HG03558 (cell line): ENCODE data around the gene SLC6A12.
"Not testable (repeated sequence)": the region's sequence is repeated elsewhere in the genome, so short reads cannot be mapped to it uniquely, and the experiment has no call there.

ENCODE experiments used
- ATAC-seq: cut with Tn5 transposase; IDR thresholded peaks from one replicate; pipeline ENCODE4 v1.9.1; 2021; ENCODE audit warnings: moderate number of reproducible peaks; ENCODE audit not compliant: unreplicated experiment; ENCODE audit errors: extremely low read depth

The SLC6A12 gene

DNA sequence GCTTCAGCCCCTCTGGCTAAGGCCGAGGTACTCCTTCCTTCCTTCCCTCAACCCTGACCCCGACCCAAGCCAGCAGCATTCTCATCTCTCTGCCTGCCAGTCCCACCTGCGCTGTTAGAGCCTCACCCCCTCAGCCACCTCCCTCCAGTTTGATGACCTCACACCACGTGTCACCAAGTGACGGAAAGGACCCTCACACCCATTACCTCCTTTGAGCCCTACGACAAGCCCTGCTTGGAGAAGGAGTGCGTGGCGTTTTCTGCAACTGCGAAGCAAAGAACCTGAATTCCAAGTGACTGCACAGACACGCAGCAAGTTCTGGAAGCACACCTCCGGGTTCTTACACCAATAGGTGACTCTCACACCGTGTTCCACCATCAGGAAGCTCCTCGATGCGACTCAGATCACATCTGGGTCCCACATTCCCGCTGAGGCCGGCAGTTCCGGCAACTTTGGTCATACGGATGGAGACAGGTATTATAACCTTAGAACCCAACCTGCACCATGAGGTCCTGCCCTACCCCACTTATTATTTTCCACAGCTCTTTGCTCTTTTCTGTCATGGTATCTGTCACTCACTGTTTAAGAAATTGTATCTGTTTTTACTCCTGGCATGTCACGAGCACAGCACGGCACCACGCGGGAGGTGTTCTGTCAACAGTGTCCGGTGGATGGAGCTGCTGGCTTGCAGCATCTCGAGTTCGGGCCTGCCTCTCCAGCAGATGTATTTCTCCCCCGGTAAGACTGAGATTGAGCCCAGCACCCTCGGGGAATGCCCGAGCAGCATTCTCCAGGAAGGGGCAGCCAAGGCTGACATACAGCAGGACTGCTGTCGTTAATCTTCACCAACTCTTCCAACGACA lies 5.0 kb upstream of the SLC6A12 start:
- ATAC-seq: no peak

DNA sequence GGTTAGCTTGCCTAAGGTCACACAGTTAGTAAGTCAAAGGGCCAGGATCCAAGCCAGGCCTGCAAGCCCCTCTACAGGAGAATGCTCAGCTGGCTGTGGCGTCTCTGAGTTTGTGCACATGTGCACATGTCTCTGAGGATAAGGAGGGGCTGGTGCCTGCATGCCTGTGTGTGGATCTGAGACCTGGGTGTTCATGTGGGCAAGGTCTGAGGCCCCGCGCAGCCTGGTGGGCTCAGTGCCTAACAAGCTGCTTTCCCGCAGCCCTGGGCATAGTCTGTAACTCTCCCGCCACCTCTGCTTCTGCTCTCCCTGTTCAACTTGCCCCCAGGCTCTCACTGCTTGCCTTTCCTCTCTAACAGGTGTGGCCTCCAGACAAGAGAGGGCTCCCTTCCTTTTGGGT lies 4.3 kb upstream of the SLC6A12 start:
- no peak for ATAC-seq

DNA sequence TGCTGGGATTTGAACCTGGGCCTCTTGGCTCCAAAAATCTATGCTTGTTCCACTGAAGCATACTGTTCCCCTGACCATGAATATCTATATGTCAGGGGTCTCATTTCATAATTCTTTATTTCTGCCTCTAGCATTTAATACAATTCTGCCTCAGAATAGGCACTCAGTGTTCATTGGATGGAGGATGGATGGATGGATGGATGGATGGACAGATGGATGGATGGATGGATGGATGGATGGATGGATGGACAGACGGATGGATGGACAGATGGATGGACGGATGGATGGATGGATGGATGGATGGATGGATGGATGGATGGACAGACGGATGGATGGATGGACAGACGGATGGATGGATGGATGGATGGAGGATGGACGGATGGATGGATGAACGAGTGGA lies 3.1 kb upstream of the SLC6A12 start:
- ATAC-seq: not testable (repeated sequence)

DNA sequence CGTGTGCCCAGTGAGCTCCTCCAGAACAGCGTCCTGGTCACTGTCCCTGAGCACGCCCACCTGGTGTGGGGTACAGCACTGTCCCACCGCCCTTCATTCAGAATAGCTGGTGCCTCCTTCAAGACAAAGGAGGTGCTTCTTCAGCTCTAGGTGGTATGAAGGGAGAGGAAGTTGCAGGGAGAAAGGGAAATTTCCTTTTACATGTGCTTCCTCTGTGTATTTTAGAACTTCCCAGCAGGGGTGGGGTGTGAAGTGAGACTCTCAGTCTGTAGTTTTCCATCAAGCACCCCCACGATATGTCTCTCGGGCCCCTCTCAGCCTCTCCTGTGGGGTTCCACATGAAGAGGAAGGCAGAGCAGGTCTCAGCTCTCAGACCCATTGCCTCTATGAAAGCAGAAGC lies 1.2 kb upstream of the SLC6A12 start:
- ATAC-seq: no peak

- ATAC-seq: no peak
Observed at GRCh38 chr12:213527-213932, 427 bp downstream of the SLC6A12 start.

DNA sequence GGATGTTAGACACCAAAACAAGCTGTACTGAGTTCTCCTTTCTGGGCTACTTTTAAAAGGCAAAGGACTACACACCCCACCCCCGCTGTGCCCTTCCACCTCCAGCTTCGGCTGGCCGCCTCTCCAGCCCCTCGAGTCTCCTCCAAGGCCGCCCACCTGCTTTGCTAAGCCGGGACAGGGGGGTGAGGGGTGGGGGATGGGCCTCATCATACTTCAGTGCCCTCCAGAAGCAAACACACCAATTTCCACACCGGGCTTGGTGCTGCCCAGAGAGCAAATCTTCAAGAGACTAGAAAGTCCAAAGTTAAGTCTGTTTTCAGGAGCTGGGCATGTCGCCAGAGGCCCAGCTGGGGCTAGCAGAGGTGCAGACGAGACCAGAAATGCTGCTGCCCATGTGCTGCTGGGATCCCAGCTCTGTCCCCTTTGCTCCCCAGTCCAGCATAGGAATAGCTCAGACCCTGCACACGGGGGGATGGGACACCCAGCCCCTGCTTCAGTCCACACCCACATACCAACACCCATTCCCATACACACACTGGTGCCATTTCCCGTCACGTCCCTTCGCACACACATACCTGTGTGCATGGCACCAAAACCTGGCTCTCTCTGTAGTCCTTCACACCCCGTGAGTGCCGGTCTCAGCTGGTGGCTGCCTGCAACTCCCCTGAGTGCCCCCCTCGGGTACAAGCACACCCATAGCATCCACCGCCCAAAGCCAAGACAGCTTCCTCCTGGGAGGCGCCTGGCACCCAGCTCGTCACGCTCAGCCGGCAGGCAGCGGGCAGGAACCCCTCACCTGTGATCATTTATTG lies 1.0 kb downstream of the SLC6A12 start:
- no peak for ATAC-seq

GRCh38 chr12:212415-212714 lies 1.6 kb downstream of the SLC6A12 start:
- ATAC-seq: no peak

DNA sequence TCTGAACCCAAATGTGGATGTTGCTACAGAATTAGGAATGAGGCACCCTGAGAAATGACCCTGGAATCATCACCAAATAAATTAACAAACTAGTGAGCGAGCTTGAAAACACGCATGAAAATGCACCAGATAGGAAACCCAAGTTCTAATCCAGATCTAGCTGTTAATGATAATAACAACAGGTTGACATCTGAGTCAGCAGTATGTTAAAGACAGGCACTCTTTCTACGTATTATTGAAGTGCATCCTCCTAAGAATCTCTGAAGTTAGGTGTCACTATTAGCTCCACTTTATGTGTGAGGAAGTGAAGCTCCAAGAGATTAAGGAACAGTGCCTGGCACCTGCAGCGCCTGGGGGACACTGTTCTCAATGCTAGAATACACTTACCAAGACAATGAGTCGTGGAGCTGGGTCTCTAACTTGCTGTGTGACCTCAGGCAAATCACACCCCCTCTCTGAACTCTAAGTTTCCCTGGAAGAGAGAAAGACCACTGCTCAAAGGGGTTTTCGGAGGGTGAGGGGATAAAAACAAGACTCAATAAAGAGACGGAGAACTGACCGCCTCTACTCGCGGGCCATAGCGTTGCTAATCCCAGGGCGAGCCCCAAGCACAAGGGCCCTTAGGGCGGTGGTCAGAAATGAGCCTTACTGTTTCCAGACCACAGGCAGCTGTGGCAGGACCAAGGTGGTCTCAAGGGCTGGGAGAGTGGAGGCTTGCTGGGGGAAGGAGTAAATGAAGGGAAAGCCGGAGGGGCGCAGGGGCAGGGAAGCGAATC lies 2.1 kb downstream of the SLC6A12 start:
- ATAC-seq: no peak

GRCh38 chr12:211142-211465 lies 2.9 kb downstream of the SLC6A12 start:
- no peak for ATAC-seq

- no peak for ATAC-seq
Observed at GRCh38 chr12:210277-211141, 3.4 kb downstream of the SLC6A12 start.

DNA sequence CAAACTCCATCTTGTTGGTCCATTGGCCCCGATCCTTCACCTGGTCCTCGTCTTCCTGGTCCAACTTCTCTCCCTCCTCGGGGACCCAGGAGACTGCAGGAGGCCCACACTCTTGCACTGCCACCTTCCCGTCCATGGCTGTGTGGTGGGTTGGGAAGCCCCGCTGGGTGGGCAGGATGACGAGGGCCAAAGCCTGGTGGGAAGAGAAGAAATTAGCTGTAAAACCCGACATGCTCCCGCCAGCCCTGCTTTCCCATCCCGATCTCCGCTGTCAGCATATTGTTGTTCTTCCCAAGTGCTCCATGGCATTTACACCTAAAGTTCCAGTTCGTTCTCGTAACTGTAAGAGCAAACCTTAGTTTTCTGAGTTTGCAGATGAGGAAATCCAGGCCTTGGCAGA lies 4.1 kb downstream of the SLC6A12 start:
- ATAC-seq: no peak

GRCh38 chr12:209246-209645 lies 4.7 kb downstream of the SLC6A12 start:
- ATAC-seq: no peak

DNA sequence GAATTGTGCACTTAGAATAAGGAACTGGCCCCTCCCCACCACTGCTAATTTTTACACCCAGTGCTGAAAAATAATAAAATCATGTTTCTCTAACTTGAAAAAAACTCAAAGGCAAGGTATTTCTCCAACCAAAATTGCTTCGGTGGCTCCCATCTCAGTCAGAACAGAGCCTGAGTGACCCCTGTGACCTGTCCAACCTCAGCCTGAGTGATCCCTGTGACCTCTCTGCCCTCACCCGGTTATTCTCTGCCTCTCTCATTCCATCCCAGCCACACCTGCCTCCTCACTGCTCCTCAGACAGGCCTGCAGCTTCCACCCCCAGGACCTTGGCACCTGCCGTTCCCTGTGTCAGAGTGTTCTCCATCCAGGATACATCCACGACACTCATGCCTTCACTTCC lies 5.1 kb downstream of the SLC6A12 start:
- ATAC-seq: no peak

DNA sequence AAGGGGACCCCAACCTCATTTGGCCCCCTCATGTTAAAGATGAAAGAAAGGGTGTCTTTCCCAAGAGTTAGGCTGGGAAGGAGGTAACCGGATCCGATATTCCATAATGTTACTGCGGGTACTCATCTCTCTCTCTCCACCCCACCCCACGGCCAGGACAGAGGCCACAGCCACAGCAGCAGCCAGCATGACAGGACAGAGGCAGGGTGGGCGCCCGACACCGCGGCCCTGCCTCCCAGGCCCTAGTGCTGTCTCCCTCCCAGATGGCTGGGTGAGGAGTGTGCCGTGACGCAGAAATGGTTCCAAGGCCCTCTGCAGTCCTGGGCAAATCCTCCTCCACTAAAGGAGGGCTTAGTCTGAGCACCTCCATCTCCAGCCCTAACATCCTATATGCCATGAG lies 6.2 kb downstream of the SLC6A12 start:
- ATAC-seq: no peak

DNA sequence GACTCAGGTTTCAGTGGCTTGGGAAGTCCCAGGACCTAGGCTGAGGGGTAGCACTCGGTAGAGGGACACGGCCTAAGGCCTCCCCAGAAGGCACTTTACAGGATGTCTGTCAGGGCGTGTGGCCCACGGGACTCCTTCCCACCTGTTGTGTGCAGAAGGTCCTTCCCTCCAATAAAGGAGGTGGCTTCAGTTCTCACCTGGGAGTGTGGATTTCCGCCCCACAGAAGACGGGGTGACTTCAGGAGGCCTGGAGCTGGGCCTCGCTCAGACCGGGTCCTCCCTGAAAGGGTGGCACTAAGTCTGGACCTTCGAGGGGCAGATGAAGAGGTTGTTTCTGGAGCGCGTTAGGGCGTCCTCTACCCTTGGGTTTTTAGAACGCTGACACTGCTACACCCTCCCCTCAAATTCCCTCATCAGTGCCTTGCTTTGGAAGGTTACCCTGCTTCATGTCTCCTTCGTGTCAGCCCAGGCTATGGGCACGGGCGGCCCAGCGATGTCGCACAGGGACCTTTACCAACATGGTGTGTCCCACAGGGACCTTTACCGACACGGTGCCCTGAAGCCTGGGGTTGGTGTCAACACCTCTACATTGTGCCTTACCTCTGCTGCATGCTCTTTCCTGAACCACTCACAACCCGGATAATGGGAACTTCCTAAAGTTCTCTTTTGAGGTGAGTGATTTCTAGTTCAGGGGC lies 7.1 kb downstream of the SLC6A12 start:
- no peak for ATAC-seq

DNA sequence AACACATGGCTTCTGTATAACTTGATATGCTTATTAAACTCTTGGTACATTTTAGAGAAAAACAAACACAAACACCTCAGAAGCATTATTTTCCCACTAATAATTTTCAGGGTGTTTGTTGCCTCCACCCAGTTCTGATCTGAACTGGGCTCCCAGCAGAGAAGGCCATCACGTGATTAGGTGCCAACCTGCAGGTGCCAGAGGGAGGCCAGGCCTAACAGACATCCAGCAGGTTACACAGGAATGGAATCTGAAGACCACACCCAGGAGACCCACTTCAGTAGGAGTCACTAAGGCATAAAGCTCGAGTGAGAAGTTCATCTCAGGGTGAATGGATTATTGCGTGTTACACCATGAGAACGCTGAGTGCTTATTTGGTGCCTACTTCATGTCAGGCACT lies 8.9 kb downstream of the SLC6A12 start:
- ATAC-seq: no peak

GRCh38 chr12:204261-204678 lies 9.7 kb downstream of the SLC6A12 start:
- ATAC-seq: no peak

GRCh38 chr12:203462-204260 lies 10.3 kb downstream of the SLC6A12 start:
- ATAC-seq: no peak

DNA sequence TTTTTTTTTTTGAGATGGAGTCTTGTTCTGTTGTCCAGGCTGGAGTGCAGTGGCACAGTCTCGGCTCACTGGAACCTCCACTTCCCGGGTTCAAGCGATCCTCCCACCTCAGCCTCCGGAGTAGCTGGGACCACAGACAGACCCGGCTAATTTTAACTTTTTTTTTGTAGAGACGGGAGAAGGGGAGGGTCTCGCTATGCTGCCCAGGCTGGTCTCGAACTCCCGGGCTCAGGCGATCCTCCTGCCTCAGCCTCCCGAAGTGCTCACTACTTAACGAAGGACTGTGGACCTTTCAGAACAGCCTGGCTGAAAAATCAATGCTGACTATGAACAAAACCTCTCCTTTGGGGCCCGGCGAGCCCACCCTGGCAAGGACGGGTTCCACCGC lies 10.9 kb downstream of the SLC6A12 start:
- ATAC-seq: no peak
